Measurements from ENCODE around the gene ZNF783. TPM values are rescaled to one million over a fixed set of nuclear protein-coding genes. Genes with fewer than 3 reads are reported as not detected.
"Not testable (repeated sequence)": the region's sequence is repeated elsewhere in the genome, so short reads cannot be mapped to it uniquely, and the experiment has no call there.

The ZNF783 gene
- total RNA-seq, 1 donor from 2014 or later: 30.0 TPM

- DNase-seq (ENCODE audit: low spot score): no peak
Observed at GRCh38 chr7:149240637-149241036, 21.4 kb upstream of the ZNF783 start.

- DNase-seq (ENCODE audit: low spot score): no peak
Observed at GRCh38 chr7:149241696-149242095, 20.3 kb upstream of the ZNF783 start.

- no peak for DNase-seq (ENCODE audit: low spot score)
Observed at GRCh38 chr7:149245244-149245643, 16.8 kb upstream of the ZNF783 start.

GRCh38 chr7:149245744-149246143, 16.3 kb upstream of the ZNF783 start:
- DNase-seq (ENCODE audit: low spot score): no peak

- no peak for DNase-seq (ENCODE audit: low spot score)
Observed at GRCh38 chr7:149248777-149249176, 13.2 kb upstream of the ZNF783 start.

GRCh38 chr7:149250151-149250550, 11.8 kb upstream of the ZNF783 start:
- not testable (repeated sequence) for DNase-seq (ENCODE audit: low spot score)

GRCh38 chr7:149251518-149251917, 10.5 kb upstream of the ZNF783 start:
- not testable (repeated sequence) for DNase-seq (ENCODE audit: low spot score)

- no peak for DNase-seq (ENCODE audit: low spot score)
Observed at GRCh38 chr7:149252378-149252777, 9.6 kb upstream of the ZNF783 start.

GRCh38 chr7:149253665-149254064, 8.3 kb upstream of the ZNF783 start:
- no peak for DNase-seq (ENCODE audit: low spot score)

- DNase-seq (ENCODE audit: low spot score): no peak
Observed at GRCh38 chr7:149254181-149254858, 7.7 kb upstream of the ZNF783 start.

GRCh38 chr7:149255174-149255573, 6.8 kb upstream of the ZNF783 start:
- DNase-seq (ENCODE audit: low spot score): no peak

GRCh38 chr7:149256568-149256967, 5.4 kb upstream of the ZNF783 start:
- DNase-seq (ENCODE audit: low spot score): no peak

GRCh38 chr7:149257146-149257545, 4.8 kb upstream of the ZNF783 start:
- no peak for DNase-seq (ENCODE audit: low spot score)

- DNase-seq (ENCODE audit: low spot score): no peak
Observed at GRCh38 chr7:149261316-149261828, 624 bp upstream of the ZNF783 start.

- no peak for DNase-seq (ENCODE audit: low spot score)
Observed at GRCh38 chr7:149266451-149266850, 4.5 kb downstream of the ZNF783 start.

- DNase-seq (ENCODE audit: low spot score): no peak
Observed at GRCh38 chr7:149267733-149268132, 5.7 kb downstream of the ZNF783 start.

- DNase-seq (ENCODE audit: low spot score): not testable (repeated sequence)
Observed at GRCh38 chr7:149274424-149274823, 12.4 kb downstream of the ZNF783 start.

- no peak for DNase-seq (ENCODE audit: low spot score)
Observed at GRCh38 chr7:149277871-149278270, 15.9 kb downstream of the ZNF783 start.

GRCh38 chr7:149278396-149278795, 16.4 kb downstream of the ZNF783 start:
- no peak for DNase-seq (ENCODE audit: low spot score)

GRCh38 chr7:149279111-149279743, 17.2 kb downstream of the ZNF783 start:
- no peak for DNase-seq (ENCODE audit: low spot score)

- DNase-seq (ENCODE audit: low spot score): no peak
Observed at GRCh38 chr7:149280151-149280550, 18.2 kb downstream of the ZNF783 start.

GRCh38 chr7:149280661-149281507, 18.9 kb downstream of the ZNF783 start:
- no peak for DNase-seq (ENCODE audit: low spot score)
